T-helper 22 cell (primary cell): Measurements from ENCODE around the gene TRIM47.

ENCODE experiments used
- DNase-seq: peaks from one replicate; pipeline ENCODE4 v3.0.0-alpha.2; 2020; ENCODE audit warnings: low read depth

The TRIM47 gene

DNA sequence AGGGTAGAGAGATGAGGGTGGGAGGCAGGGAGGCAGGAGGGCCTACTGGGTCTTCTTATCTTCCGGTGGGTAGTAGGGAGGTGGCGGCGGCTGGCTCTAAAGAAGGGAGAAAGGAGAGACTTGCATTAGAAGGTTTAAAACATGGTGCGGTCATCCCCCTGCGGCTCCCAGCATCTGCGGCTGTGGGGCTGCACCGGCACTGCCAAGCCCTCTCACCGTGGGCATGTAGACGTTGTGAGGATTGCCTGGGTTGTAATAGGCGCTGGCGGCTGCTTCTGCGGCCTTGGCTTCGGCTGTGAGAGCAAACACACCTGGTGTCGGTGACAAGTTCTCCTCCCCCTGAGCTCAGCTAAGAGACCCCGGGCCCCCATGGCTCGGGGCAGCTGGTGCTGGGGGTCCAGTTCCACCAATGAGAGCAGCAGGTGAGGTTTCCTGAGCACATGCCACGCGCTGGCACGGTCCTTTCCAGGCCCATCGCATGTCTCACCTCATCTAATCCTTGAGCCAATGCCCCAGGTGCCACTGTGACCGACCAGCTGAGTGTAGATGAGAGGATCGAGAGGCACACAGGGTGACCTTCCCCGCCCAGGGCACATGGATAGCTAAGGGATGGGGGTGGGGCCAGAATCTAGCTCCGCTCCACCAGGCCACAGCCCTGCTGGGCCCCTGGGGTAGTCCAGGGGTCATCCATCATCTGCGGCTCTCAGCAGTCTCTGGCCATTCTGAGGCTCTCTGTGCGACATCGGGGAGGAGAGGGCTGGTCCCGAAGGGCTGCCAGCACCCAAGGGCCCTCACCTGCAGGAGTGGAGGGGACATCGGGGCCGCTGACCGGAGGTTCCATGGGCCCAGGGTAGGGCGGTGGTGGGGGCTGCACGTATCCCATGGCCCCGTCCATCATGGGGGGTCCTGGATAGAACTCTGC lies 31.4 kb downstream of the TRIM47 start:
- DNase-seq, result no peak

DNA sequence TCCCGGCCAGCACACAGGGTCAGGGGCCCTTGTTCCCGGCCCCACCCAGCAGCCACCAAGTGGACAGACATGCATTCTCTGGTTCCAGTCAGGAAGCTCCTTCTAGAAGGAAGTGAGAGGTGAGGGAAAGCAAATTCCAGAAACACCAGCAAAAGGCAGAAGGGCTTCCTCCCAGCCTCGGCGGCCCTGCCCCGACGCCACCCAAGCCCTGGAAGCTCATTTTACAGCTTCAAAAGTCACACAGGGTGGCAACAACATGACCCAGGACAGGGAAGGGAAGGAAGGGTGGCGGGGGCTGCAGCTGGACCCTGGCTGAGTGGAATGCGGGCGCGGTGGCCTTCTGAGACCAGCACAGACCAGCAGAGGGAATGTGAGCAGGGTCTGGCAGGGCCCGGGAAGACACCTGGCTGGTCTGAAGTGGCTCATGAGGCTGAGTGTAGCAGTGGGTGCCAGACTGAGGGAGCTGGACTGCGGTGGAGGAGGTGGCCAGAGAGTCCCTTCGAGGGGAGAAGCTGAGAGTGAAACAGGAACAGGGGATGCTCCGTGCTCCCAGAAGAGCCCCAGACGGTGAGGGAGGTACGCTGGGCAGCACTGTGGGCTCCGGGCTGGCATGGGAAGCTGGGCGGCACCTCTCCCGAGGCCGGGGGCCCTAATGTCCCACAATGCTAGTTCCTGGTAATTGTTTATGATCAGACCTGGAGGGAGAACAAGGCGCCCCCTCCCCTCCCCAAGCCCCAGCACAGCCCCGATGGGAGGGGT lies 32.3 kb downstream of the TRIM47 start:
- DNase-seq, result no peak

DNA sequence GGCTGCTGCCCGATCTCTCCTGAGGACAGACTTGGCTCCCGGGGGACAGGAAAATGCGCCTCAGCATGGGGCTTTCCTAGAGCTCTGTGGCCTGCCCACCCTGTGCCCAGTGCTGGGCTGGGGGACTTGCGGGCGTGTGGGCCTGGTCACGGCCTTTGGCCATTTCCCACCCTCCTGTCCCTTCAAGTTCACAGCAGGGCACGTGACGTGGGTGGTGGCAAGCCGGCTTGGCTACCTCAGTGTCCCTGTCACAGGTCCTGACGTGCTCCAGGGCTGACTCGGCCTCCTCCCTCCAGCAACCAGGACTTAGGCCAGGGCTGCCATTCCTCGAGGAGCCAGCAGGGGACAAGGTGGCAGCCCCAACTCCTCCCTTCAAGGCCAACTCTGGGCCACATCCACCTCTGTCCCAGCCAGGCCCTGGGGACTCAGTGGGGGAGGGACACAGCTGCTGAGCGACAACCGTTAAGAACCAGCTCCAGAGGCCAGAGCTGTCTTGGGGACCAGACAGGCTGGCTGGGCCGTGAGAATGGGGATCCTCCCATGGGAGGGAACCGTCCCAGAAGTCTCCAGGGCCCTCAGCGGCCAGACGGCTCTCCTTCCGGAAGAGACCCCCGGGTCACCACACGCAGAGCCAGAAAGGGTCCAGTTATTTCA lies 33.2 kb downstream of the TRIM47 start:
- DNase-seq, result no peak

DNA sequence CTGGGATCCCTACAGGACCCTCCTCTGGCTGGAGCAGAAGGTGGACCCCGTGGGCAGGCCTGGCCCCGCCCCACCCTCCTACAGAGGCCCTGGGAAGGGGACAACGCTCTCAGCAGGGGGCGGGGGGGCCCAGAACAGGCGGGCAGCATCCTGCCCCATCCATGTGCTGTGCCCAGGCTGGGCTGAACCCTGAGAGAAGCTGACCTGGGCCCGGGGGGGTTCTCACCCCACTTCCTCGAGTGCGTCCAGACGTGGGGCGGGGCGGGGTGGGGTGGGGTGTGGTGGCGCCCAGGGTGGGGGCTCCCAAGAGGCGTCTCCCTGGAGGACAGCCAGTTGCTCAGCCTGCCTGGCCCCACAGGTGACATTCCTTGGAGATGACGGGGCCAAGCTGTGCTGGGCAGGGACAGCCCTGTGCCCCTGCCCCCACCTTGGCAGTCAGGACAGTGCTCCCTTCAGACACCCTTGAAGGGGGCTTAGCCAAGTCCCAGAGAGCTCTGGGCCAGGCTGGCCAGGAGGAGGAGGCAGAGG lies 33.8 kb downstream of the TRIM47 start:
- no peak for DNase-seq

DNA sequence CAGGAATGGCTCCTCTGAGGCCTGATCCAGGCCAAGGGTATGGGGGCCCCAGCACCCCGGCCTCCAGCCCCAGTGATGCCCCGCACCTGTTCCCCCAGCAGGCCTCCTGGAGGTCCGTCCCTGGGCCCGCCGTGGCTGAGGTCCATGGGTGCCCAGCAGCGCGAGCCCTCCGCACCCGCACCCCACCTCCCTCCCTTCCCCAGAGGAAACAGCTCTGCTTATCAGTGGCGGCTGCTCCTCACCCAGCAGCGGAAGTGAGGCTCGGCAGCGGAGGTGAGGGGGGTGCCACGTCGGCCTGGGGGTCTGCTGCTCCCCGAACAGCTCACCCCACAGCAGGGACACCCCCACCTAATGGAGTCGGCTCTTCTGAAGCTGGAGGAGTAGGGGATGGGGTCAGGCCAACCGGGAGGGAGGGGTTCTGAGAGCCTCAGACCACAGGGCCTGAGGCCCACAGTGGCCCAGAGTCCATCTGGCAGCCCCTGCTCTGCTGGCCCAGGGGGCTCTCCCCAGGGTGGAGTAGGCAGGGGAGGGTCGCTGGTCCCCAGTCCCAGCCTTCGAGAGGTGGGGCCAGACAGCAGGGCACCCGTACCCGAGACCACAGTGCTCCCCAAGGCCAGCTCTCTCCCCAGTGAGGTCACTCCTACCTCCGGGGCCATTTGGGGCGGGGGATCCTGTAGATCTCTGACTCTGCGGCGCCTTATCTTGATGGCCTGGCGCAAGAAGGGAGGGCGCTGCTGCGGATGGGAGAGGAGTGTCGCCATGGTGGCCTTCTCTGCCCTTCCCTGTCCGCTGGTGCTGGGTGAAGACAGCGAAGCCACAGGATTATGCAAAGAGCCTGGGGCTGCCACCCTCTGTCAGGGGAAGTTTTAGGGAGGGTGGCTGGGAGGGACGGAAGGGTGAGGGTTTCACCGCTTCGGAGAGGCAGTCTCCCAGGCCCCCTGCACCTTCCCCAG lies 34.5 kb downstream of the TRIM47 start, which contains the start of gene UNC13D:
Gene UNC13D (minus strand): TSS at position 828 of the 953 bp plus-strand sequence. CDS start 67 bp downstream, at position 761.
- peak; percentile 57 for DNase-seq

DNA sequence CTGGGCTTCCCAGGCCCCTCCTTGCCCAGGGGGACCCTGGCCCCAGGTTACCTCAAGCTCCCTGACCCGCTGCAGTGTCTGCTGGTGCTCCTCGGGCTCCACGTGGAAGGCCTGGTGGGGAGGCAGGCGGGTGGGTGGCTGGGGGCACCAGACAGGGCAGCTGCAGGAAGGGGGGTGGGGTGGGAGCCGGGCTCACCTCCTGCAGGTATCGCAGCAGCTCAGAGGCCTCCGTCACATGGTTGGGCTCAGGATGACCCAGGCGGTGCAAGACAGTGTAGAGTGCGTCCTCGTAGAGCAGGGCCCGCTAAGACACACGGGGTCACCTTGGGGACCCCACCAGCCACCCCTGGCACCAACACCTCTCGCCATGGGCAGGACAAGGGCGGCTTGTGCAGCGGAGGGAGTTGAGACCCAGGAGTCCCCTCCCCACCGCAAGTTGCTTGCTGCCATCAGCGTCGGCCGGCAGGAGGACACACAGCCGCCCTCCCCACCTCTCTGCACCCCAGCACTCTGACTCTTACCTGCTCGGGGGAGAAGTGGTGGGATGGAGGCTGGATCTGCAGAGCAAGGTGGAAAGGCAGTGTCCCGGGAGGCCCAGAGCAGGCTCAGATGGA lies 35.3 kb downstream of the TRIM47 start:
- no peak for DNase-seq

DNA sequence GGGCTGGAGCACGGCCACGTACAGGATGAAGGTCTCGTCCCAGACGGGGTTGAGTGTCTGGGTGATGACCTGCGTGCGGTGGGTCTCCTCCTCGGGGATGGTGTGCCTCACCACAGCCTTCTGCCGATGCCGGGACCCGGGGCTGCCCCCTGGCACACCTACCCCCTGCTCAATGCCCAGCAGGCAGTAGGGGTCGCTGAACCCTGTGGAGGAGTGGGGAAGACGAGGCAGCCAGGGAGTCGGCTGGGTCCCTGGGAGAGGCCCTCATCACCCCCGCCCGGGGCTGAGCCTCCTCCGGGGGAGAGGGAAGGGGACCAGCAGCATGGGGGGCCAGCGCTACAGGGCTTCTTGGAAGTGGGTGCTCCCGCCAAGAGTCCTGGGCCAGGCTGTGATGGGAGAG lies 36.0 kb downstream of the TRIM47 start:
- DNase-seq, result no peak

DNA sequence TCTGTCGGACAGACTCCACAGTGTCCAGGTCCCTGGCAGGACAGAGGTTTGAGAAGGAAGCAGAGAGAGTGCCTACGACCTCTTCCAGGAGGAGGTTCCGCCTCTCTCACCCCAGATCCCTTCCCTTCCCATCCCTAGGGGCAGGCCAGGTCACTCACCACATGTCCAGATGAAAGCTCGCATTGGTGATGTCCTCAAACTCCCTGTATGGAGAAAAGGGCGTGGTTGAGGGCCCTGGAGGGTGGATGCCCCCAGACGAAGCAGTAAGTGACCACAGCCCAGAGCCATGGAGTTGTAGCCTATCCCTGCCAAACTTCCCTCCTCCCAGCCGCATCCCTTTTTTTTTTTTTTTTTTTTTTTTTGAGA lies 37.6 kb downstream of the TRIM47 start:
- DNase-seq, result no peak

DNA sequence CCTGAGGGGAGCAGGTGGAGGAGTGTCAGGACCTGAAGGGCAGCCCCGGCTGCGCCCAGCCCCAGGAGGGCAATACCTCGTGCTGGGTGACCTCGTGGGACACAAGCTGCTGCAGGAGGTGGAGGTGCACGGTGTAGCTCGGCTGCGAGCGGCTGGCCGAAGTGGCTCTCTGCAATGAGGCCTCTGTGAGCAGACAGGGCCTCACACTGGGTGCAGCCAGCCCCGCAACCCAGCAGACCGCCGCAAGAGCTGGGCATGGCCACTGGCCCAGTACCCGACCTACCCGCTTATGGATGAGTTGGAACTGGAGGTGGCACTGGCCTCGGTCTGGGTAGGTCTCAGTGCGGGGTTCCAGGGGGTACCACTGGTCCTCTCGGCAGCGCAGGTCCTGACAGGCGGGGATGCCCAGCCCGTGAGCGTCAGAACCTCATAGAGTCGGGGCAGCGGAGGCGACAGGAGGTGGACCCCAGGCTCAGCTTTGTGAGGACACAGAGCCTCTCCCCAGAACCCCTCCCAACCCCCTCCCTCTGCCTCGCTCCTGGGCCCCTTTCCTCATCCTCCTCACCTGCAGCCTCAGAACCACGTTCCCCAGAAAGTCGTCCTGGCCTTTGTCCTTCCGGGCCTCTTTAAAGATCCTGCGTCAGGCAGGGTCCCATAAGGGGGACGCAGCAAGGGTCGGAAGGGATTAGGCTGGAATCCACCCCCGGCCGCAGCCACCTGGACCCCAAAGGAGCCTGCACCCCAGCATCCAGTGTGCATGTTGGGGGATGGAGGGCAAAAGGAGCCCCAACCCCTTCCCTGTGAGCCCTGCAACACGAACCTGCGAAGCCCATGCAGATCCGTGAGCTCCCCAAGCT lies 38.2 kb downstream of the TRIM47 start:
- DNase-seq, result no peak

DNA sequence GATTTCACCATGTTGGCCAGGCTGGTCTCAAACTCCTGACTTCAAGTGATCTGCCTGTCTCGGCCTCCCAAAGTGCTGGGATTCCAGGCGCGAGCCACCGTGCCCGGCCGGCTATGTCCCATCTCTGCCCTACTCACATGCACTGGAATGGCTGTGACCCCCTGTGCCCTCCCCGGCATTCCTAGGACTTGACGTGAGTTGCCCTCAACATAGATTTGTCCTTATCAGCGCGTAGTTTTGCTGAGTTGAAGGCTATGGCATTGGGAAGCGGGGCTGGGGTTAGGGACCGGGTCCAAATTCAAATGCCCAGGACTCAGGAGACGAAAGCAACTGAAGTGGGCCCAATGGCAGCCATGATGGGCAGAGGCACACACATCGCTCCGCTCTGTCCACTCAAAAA lies 40.0 kb downstream of the TRIM47 start:
- no peak for DNase-seq

DNA sequence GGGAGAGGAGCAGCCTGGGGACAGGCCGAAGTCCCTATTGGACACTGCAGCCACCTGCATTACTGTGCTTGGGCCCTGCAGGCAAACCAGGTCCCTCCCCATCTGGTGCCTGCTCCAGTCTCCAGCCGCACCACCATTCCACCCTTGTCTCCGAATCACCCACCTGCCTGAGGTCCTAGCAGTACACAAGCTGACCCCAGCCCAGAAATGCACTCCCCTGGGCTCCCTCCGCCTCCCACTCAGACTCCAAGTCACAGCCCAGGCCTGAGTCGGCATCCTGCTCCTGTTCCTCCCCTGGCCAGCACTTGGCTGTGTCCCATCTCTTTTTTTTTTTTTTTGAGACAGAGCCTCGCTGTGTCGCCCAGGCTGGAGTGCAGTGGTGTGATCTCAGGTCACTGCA lies 40.5 kb downstream of the TRIM47 start:
- no peak for DNase-seq

DNA sequence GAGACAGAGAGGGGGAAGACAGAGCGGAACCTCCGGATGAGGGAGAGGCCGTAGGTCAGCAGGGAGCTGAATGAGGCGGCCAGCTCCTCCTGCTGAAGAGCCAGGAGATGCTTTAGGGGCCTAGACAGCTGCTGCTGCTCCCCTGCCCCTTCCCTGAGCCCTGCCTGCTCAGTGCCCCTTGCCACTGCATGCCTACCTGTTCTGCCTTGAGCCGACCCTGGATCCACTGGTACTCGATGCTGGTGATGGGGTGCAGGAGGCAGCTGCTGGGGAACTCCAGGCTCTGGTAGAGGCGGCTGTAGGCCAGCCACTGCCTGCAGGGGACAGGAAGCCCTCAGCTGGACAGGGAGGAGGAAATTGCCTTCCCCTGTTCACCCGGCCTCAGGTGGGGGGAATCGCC lies 41.8 kb downstream of the TRIM47 start:
- DNase-seq, result no peak

DNA sequence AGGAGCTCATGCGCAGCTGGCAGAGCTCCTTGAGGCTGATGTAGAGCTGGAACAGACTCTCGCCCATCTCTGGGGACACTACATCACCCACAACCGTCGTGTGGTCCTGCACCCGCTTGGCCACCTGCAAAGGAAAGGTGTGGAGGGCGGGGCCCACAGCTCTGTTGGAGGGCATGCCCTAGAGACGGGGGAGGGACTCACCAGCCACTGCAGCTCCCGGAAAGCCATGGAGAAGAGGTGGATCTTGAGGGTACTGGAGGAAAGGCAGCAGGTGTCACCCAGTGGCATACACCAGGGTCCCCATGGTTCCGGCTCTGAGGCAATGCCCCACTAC lies 42.8 kb downstream of the TRIM47 start:
- no peak for DNase-seq

DNA sequence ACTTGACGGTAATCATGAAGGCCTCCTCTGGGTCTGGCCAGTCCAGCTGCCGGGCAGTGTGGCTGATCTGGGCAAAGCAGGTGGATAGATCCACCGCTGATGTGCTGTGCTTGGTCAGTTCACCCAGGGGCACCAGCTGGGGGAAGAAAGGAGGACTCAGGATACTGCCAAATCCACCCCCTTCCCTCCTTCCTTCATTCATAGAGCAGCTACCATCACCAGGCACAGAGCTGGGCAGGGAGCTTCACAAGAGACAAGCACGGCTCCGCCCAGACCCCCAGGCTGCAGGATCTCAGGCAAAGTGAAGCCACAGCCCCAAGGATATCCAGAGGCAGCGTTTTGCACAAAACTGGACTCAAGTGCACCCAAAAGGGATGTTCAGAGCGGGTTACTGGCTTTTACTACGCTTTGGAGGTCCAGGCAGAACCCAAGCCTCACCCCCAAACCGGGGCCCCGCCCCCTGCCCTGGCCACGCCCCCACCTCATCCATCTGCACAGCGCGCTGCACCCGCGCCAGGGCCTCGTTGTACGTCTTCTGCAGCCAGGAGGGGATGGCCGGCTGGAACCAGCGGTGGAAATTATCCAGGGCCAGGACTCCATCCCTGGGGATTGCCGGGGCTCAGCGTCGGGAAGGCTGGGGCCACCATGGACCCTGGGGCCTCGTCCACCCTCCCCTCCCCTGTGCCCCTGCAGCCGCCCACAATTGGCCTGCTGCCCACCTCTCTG lies 43.3 kb downstream of the TRIM47 start:
- DNase-seq, result no peak

DNA sequence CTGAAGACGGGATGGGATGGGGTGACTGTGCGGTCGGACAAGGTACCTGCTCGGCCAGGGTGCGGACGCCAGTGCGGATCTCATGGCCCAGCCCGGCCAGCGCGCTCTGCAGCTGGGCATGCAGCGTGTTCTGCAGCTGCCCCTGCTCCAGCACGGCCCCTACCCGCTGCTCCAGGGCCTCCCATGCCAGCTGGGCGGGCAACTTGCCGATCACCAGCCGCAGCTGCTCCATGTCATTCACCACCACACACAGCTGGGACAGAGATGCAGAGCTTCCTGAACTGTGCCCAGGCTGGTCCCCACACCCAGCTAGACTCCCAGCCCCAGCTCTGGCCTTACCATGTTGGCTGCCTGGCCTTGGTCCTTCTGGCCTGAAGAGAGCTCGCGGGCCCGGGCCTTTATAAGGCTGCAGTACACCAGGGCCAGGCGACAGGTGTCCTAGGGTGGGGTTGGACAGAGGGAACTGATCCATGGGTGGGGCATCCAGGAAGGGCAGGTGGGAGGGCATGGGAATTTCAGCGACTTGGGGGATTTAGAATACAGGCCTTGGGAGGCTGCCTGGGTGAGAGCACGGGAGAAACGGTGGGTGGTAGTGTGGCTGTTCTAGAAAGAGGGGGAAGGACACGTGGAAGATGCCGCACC lies 44.0 kb downstream of the TRIM47 start:
- DNase-seq, result no peak

DNA sequence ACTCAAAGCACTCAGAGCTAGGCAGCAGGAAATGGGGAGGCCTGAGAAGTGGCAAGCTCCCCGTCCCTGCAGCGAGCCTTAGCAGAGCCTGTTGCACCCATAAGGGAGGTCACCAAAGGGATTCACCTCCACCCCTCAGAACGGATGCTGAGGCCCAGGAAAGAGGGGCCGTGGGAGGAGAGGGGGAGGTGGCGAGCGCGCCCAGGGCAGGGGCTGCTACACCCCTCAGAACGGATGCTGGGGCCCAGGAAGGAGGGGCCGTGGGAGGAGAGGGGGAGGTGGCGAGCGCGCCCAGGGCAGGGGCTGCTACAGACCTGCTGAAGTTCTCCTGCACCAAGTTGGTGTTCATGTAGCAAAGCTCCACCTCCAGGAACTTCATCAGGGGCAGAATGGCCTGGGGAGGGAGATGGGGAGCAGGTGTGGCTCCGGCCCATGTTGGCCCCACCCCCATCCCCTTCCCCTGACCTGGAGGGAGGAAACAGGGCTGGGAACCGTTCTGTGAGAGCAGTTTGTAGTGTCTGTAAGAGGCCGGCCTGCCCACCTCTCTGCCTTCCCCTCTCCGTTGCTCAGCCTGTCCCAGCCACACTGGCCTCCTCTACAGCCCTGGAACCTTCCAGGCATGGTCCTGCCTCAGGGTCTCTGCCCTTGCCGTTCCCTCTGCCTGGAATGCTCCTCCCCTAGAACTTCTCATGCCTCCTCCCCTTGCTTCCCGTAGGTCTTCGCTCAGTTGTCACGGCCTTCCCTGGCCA lies 45.6 kb downstream of the TRIM47 start:
- no peak for DNase-seq

DNA sequence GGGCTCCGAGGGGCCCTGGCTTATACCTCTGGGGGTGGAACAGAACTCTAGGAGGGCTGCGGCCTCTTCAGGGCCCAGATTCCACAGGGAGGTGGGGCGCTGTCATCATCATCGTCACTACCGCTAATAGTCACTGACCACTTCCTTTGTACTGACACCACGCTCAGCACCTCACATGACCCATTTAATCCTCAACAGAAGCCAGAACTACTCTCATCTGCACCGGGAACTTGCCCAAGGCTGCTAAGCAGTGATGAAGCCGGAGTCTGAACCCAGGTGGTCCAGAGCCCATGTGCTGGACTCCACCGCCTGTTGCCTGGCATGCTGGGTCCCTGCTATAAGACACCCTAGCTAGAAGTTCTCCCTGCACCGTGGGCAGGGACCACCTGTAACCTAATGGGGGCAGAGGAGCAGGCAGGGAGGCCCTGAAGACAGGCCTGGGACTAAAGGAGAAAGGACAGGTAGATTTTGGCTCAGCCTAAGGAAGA lies 46.2 kb downstream of the TRIM47 start:
- peak; percentile 54 for DNase-seq

DNA sequence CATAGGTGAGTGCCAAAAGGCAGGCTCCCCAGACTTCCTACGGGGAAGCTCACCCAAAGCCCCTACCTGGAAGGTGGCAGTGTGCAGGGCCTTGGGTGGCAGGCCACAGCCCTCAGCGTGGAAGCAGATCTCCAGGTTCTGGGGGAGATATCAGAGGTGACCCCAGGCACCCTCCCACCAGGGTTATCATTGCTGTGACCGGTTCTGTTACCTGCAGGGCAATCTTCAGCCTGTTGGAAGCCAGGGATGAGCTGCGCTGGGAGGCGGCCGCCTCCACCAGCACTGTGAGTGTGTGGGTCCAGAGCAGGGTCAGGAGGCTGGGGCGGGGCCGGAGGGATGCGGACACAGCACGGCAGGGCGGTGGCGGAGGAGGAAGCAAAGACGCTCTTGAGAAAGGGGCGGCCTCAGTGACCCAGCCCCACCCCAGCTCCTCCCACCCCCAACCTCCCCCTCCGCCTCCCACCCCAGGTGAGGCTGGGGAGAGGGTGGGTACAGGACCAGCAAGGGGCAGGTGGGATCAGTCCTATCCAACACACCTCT lies 47.3 kb downstream of the TRIM47 start:
- DNase-seq, result no peak
